CD8-positive, alpha-beta memory T cell (primary cell): ENCODE results near the gene MARCHF6. TPM values are rescaled to one million over a fixed set of nuclear protein-coding genes. Genes with fewer than 3 reads are reported as not detected.

Experiments used
- CTCF ChIA-PET: fragments of 350-600 bp; sonication (Branson Sonifier 250); formaldehyde crosslinking; loops from one replicate; lab custom pipeline; 2021; ENCODE audit warnings: antibody characterized with exemption; lab: Charles Lee
- POLR2A ChIA-PET: fragments of 350-600 bp; sonication (Branson Sonifier 250); formaldehyde crosslinking; loops from one replicate; lab custom pipeline; 2021; ENCODE audit warnings: antibody characterized with exemption; lab: Charles Lee
- DNase-seq, 5 donors: peaks; one replicate each; pipeline versions ENCODE4 v3.0.0 to v3.0.0-alpha.2; 2020 to 2022; ENCODE audit warnings: mixed read lengths in 1 of 5
- H3K27ac ChIP-seq: one replicate; pipeline ENCODE4 v1.7.0; 2013; ENCODE audit warnings: low read depth, mild to moderate bottlenecking, low read length, moderate library complexity
- H3K27me3 ChIP-seq: 2 replicates; pipeline ENCODE4 v1.7.0; 2013; ENCODE audit warnings: low read length, mild to moderate bottlenecking; ENCODE audit not compliant: insufficient read depth, poor library complexity, severe bottlenecking
- H3K36me3 ChIP-seq: 2 replicates; pipeline ENCODE4 v1.7.0; 2013; ENCODE audit warnings: mild to moderate bottlenecking, low read length, moderate library complexity; ENCODE audit not compliant: insufficient read depth
- H3K4me1 ChIP-seq: 2 replicates; pipeline ENCODE4 v1.7.0; 2013; ENCODE audit warnings: mild to moderate bottlenecking, low read length, moderate library complexity; ENCODE audit not compliant: insufficient read depth
- H3K4me3 ChIP-seq: 2 replicates; pipeline ENCODE4 v1.7.0; 2013; ENCODE audit warnings: mild to moderate bottlenecking, low read length
- H3K9me3 ChIP-seq: 2 replicates; pipeline ENCODE4 v1.7.0; 2013; ENCODE audit warnings: mild to moderate bottlenecking, low read length
- H3K27ac Mint-ChIP-seq, 8 donors: one replicate each; pipeline ENCODE4 v1.8.0; 2020 to 2021; ENCODE audit warnings: mixed read lengths in 8 of 8, mild to moderate bottlenecking in 6 of 8, inconsistent platforms in 3 of 8, moderate library complexity in 3 of 8
- H3K27me3 Mint-ChIP-seq, 2 donors: one replicate each; pipeline ENCODE4 v1.8.0; 2020 to 2021; ENCODE audit warnings: mixed read lengths in 2 of 2, mild to moderate bottlenecking in 1 of 2, moderate library complexity in 1 of 2
- H3K36me3 Mint-ChIP-seq, 3 donors: one replicate each; pipeline ENCODE4 v1.8.0; 2020 to 2021; ENCODE audit warnings: mixed read lengths in 3 of 3, inconsistent platforms in 1 of 3, mild to moderate bottlenecking in 1 of 3
- H3K4me1 Mint-ChIP-seq, 3 donors: one replicate each; pipeline ENCODE4 v1.8.0; 2020 to 2021; ENCODE audit warnings: mixed read lengths in 3 of 3, inconsistent platforms in 1 of 3, mild to moderate bottlenecking in 1 of 3
- H3K4me3 Mint-ChIP-seq, 7 donors: one replicate each; pipeline ENCODE4 v1.8.0; 2020 to 2021; ENCODE audit warnings: mixed read lengths in 7 of 7, mild to moderate bottlenecking in 6 of 7, moderate library complexity in 4 of 7, inconsistent platforms in 2 of 7
- H3K9me3 Mint-ChIP-seq, 5 donors: one replicate each; pipeline ENCODE4 v1.8.0; 2020 to 2022; ENCODE audit warnings: mixed read lengths in 5 of 5, mild to moderate bottlenecking in 3 of 5, moderate library complexity in 2 of 5, inconsistent platforms in 1 of 5
- polyA plus RNA-seq: library from polyadenylated mRNA; unstranded; fragments of 300-500 nt; fragmentation: Illumina TruSeq; gene quantifications from one replicate; pipeline ENCODE4 v1.2.3, GENCODE V29; 2021
- total RNA-seq, 2 experiments: library from RNA; stranded (reverse); gene quantifications; one replicate each; pipeline ENCODE4 v1.2.3, GENCODE V29; 2021

The MARCHF6 gene
- total and polyA plus RNA-seq, 3 experiments from 2014 or later, result 54.2 to 110 (median 103) TPM

DNA sequence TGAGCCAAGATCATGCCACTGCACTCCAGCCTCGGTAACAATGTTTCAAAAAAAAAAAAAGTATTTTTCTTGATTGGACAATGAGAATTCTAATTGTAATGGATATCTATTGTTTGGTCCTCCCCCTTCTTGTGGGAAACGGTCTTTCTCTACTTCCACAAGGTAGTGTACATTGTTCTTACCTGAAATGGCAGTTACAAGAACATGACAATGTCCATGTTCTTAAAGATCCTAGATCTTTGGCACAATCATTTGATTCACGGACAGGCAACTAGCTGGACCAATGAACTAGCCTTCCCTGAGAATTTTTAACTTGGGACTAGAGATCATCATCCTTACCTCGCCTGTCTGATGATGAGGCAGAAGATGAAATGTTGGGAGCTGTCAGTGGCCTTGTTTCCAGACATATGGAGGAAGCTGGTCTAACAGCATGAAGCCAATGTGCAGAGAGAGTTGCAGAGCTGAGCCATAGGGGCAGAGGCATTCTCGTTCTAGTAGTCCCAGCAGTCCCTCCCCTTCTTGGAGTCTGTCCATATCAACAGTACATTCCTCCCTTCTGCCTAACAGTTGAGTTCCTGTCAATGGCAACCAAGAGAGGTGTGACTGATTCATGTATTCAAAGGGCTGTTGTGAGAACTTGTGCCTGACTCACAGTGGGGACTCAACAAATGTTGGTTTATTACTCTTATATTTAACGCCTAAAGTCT, 2.1 kb upstream of the MARCHF6 start:
- POLR2A ChIA-PET, result no interaction called here
- CTCF ChIA-PET, result no interaction called here
- H3K27ac ChIP-seq, result peak overlapping the region; percentile 91

GRCh38 chr5:10351919-10352318, 1.6 kb upstream of the MARCHF6 start:
- Mint-ChIP-seq H3K27me3 (no peaks in the 10 kb centered on the region), H3K27ac (peak overlapping the region; percentile 49 to 98 (median 96)), H3K9me3 (no peaks in the 10 kb centered on the region), H3K36me3 (peaks cover 0 to 12% (median 0%) of the 10 kb centered on the region in 3 donors), H3K4me3 (peak overlapping the region in 6 of 7 donors; percentile 17 to 99 (median 89)), H3K4me1 (peaks cover 28 to 40% (median 37%) of the 10 kb centered on the region in 3 donors)
- Histone ChIP-seq H3K9me3 (no peaks in the 10 kb centered on the region), H3K36me3 (no peaks in the 10 kb centered on the region), H3K27me3 (no peaks in the 10 kb centered on the region), H3K4me3 (no peak overlapping the region), H3K27ac (peak overlapping the region; percentile 91), H3K4me1 (peaks cover 18% of the 10 kb centered on the region)
- DNase-seq, result no peak
- ChIA-PET POLR2A (no interaction called here), CTCF (no interaction called here)

More for the DNA sequence above, 2.1 kb upstream of the MARCHF6 start:
- no peak for DNase-seq
- peaks cover 18% of the 10 kb centered on the region for H3K4me1 ChIP-seq
- no peaks in the 10 kb centered on the region for H3K9me3 ChIP-seq
- H3K27me3 Mint-ChIP-seq, result no peaks in the 10 kb centered on the region
- no peaks in the 10 kb centered on the region for H3K27me3 ChIP-seq
- peak overlapping the region in 6 of 8 donors; percentile 13 to 98 (median 18) for H3K27ac Mint-ChIP-seq
- peaks cover 24 to 35% (median 32%) of the 10 kb centered on the region in 3 donors for H3K4me1 Mint-ChIP-seq
- no peaks in the 10 kb centered on the region for H3K36me3 ChIP-seq
- H3K4me3 Mint-ChIP-seq, result peak overlapping the region in 4 of 7 donors; percentile 18 to 99 (median 89)
- no peak overlapping the region for H3K4me3 ChIP-seq
- peaks cover 0 to 12% (median 0%) of the 10 kb centered on the region in 3 donors for H3K36me3 Mint-ChIP-seq
- no peaks in the 10 kb centered on the region for H3K9me3 Mint-ChIP-seq

- peak overlapping the region; percentile 88 to 99 (median 92) for H3K4me3 Mint-ChIP-seq
- CTCF ChIA-PET, result interaction anchor here (0.9 to 1.3 kb wide), 4 partner anchors 9 to 275 kb away, joined by 3 to 6 read pairs (median 3); no protein-coding TSS in a partner anchor
- no peaks in the 10 kb centered on the region for H3K27me3 Mint-ChIP-seq
- Histone ChIP-seq H3K4me3 (peak overlapping the region; percentile 94), H3K27me3 (no peaks in the 10 kb centered on the region), H3K4me1 (peaks cover 26% of the 10 kb centered on the region), H3K9me3 (no peaks in the 10 kb centered on the region), H3K36me3 (no peaks in the 10 kb centered on the region), H3K27ac (peak overlapping the region; percentile 91)
- POLR2A ChIA-PET, result interaction anchor here (0.6 to 1.6 kb wide), 9 partner anchors 14 to 408 kb away, joined by 3 to 17 read pairs (median 3); partner anchors contain the start of genes ANKRD33B, ATPSCKMT, CCT5 and DAP
- H3K4me1 Mint-ChIP-seq, result peaks cover 34 to 46% (median 44%) of the 10 kb centered on the region in 3 donors
- DNase-seq, result no peak
- H3K27ac Mint-ChIP-seq, result peak overlapping the region; percentile 96 to 99 (median 98)
- peaks cover 0 to 12% (median 0%) of the 10 kb centered on the region in 3 donors for H3K36me3 Mint-ChIP-seq
- no peaks in the 10 kb centered on the region for H3K9me3 Mint-ChIP-seq
Measured at GRCh38 chr5:10352430-10353240, 860 bp upstream of the MARCHF6 start.

DNA sequence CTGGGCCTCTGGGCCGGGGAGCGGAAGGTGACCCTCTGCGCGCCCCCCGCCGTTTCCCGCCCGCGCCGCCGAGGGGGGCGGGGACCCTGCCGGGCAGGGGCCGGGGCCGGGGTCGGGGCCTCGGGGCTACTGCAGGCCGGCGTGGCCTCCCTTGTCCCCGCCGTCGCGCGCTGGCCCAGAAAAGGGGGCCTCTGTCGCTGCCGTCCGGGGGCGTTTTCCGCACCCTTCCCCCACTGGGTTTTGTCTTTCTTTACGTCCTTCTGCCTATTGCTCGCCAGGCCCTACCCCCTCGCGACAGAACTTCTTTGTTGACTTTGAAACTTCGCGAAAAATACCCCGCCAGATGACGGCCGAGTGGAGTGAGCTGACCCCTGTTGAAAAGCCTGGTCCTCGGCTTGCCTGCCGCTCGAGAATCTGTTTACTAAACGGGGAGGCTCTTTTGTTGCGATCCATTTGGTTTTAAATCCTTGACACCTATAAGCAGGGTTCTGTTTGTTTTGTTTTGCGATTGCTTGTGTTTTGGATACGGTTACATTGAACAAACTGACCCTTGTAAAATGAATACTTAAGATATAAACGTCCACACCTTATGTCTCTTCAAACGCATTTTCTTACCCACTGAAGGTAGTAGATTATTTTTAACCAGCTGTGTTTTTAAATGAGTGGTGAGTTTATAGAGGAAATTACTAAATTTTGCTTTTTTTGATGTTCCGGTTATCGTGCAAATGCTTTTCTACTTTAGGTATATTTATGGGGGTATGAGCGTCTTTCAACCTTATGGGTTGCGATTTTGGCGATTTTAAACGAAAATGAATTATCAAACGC, 765 bp downstream of the MARCHF6 start:
- Histone ChIP-seq H3K4me1 (peaks cover 30% of the 10 kb centered on the region), H3K27me3 (no peaks in the 10 kb centered on the region), H3K36me3 (no peaks in the 10 kb centered on the region), H3K9me3 (no peaks in the 10 kb centered on the region), H3K27ac (peak overlapping the region; percentile 91), H3K4me3 (peak overlapping the region; percentile 94)
- H3K36me3 Mint-ChIP-seq, result peaks cover 0 to 14% (median 0%) of the 10 kb centered on the region in 3 donors
- H3K9me3 Mint-ChIP-seq, result no peaks in the 10 kb centered on the region
- POLR2A ChIA-PET, result interaction anchor here (0.6 to 1.6 kb wide), 7 partner anchors 93 to 786 kb away, joined by 3 to 17 read pairs (median 3); partner anchors contain the start of genes ANKRD33B, ATPSCKMT and CCT5
- CTCF ChIA-PET, result interaction anchor here (1.0 kb wide), 2 partner anchors 64 to 70 kb away, joined by 3 read pairs; no protein-coding TSS in a partner anchor
- peaks cover 43 to 59% (median 57%) of the 10 kb centered on the region in 3 donors for H3K4me1 Mint-ChIP-seq
- peak; percentile 21 to 68 (median 39) for DNase-seq
- H3K4me3 Mint-ChIP-seq, result peak overlapping the region; percentile 97 to 100 (median 99)
- no peaks in the 10 kb centered on the region for H3K27me3 Mint-ChIP-seq
- peak overlapping the region; percentile 97 to 100 (median 99) for H3K27ac Mint-ChIP-seq

- Mint-ChIP-seq H3K27ac (peak overlapping the region; percentile 97 to 100 (median 99)), H3K9me3 (no peaks in the 10 kb centered on the region), H3K4me1 (peaks cover 45 to 68% (median 66%) of the 10 kb centered on the region in 3 donors), H3K4me3 (peak overlapping the region; percentile 97 to 100 (median 99)), H3K36me3 (peaks cover 0 to 14% (median 0%) of the 10 kb centered on the region in 3 donors), H3K27me3 (no peaks in the 10 kb centered on the region)
- Histone ChIP-seq H3K27me3 (no peaks in the 10 kb centered on the region), H3K27ac (peak overlapping the region; percentile 91), H3K9me3 (no peaks in the 10 kb centered on the region), H3K4me1 (peaks cover 30% of the 10 kb centered on the region), H3K4me3 (peak overlapping the region; percentile 94), H3K36me3 (no peaks in the 10 kb centered on the region)
- DNase-seq, result peak in 1 of 5 donors; percentile 21
- POLR2A ChIA-PET, result interaction anchor here (0.6 to 1.1 kb wide), 2 partner anchors 105 to 115 kb away, joined by 3 to 4 read pairs; partner anchors contain the start of genes ATPSCKMT and CCT5
- CTCF ChIA-PET, result interaction anchor here (1.0 kb wide), 1 partner anchor 71 kb away, joined by 3 read pairs; no protein-coding TSS in a partner anchor
Measured at GRCh38 chr5:10355071-10355889, 1.8 kb downstream of the MARCHF6 start.

DNA sequence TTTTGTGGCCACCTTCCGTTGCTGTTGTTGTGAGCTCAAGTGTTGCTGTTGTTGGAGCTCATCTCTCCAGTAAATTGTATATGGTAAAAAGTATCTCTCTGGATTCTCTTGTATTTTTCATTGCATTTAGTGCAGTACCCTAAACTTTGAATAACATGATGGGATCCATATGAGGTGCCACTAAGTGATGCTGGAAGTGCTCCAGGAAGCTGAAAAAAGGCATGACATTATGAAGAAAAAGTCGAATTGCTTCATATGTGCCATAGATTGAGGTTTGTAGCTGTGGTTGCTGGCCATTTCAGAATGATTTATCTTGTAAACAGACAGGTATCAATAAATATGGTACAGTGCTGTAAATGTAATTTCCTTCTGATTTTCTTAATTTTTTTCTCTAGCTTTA, 5.5 kb downstream of the MARCHF6 start:
- no peaks in the 10 kb centered on the region for H3K9me3 Mint-ChIP-seq
- peaks cover 28% of the 10 kb centered on the region for H3K4me1 ChIP-seq
- peaks cover 66 to 88% (median 86%) of the 10 kb centered on the region in 3 donors for H3K4me1 Mint-ChIP-seq
- no peak overlapping the region for H3K4me3 ChIP-seq
- H3K27ac ChIP-seq, result no peak overlapping the region
- ChIA-PET CTCF (no interaction called here), POLR2A (no interaction called here)
- H3K27ac Mint-ChIP-seq, result peak overlapping the region in 2 of 8 donors; percentile 39 to 55
- H3K36me3 Mint-ChIP-seq, result peaks cover 0 to 14% (median 0%) of the 10 kb centered on the region in 3 donors
- no peaks in the 10 kb centered on the region for H3K9me3 ChIP-seq
- DNase-seq, result no peak
- H3K27me3 Mint-ChIP-seq, result no peaks in the 10 kb centered on the region
- no peaks in the 10 kb centered on the region for H3K27me3 ChIP-seq
- H3K36me3 ChIP-seq, result no peaks in the 10 kb centered on the region
- H3K4me3 Mint-ChIP-seq, result peak overlapping the region in 1 of 7 donors; percentile 8
